T-helper 9 cell (primary cell): ENCODE results near the gene HTR1B.

Experiments used
- DNase-seq: peaks from one replicate; pipeline ENCODE4 v3.0.0-alpha.2; 2020
- total RNA-seq, 2 donors: gene quantifications; one replicate each; lab custom pipeline; 2026; lab: John Stamatoyannopoulos, UW

Gene HTR1B, protein sequence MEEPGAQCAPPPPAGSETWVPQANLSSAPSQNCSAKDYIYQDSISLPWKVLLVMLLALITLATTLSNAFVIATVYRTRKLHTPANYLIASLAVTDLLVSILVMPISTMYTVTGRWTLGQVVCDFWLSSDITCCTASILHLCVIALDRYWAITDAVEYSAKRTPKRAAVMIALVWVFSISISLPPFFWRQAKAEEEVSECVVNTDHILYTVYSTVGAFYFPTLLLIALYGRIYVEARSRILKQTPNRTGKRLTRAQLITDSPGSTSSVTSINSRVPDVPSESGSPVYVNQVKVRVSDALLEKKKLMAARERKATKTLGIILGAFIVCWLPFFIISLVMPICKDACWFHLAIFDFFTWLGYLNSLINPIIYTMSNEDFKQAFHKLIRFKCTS
- 0 reads per million in 2 donors for total RNA-seq

- no peak for DNase-seq
These were observed at the start of gene HTR1B for GRCh38 chr6:77463308-77463860. Gene HTR1B, minus strand, starts transcription at chr6:77463491. Its CDS starts 88 bp downstream, at chr6:77463403.

- DNase-seq, result no peak
These were observed 49.3 kb upstream of the HTR1B start for GRCh38 chr6:77512554-77512953.

GRCh38 chr6:77511860-77512259 is 48.6 kb upstream of the HTR1B start:
- DNase-seq, result no peak

GRCh38 chr6:77502981-77503380 is 39.7 kb upstream of the HTR1B start:
- DNase-seq, result no peak

DNA sequence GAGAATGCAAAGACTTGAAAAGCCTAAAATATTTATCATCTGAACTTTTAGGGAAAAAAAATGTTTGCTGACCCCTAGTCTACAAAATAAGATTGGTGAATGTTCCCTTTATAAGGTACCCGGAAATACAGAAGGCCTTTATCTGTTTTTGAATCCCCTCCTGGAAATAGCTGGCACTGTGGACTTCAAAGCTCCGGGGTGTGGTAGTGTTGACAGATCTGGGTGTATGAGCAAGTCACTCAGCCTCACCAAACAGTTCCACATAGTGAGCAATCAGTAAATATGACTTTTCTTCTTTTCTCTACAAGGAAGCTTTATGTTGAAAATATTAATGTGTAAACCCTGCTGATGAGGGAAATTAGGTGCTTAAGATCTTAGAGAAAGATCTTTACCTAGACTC is 29.2 kb upstream of the HTR1B start:
- DNase-seq, result no peak

GRCh38 chr6:77487808-77488425 is 24.6 kb upstream of the HTR1B start:
- DNase-seq, result no peak

- no peak for DNase-seq
These were observed 19.7 kb upstream of the HTR1B start for GRCh38 chr6:77482981-77483380.

DNA sequence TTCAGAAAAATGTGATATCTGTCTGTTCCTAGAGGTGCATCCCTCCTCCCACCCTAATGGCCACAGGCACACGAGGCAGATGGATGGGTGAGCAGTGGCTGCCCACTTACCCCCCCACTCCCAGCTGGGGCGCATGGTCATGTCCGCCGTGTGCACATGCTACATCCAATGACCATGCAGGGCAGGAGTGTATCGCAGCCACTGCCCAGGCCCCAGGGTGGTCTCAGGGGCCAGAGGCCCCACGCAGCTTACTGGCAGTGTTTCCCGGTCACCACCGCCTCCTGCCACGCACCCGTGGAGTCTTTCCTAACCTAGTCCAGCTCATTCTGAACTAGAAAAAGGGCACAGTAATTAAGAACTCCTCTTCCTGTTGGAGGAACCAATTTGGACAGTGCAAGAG is 11.7 kb upstream of the HTR1B start:
- DNase-seq, result no peak

DNA sequence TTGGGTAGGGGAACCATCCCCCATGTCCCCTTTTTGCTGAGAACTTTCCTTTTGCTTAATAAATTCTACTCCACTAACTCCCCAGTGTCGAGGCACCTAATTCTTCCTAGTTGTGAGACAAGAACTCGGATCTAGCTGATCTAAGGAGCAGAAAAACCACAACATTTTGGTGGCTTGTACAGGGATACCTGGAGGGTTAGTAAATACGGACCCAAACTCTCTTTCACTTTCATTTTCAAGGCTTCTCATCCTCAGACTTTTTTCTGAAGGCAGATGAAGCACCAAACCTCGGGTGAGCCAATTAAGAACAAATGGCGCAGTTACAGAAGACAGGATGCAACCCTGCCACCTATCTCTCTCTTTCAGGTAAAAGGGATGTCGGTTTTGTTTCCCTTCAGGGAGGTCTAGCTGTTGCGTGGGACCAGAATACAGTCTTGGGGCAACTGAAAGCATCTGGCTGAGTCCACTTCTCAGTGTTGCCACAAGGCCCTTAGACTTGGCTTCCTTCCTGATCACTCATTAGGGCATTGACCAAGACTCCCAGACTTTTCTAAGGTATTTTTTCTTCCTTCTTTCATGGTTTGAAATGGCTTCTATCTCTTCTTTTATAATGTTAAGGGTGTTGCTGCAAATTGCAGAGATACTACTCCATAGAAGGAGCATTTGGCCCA is 11.1 kb upstream of the HTR1B start:
- DNase-seq, result no peak

DNA sequence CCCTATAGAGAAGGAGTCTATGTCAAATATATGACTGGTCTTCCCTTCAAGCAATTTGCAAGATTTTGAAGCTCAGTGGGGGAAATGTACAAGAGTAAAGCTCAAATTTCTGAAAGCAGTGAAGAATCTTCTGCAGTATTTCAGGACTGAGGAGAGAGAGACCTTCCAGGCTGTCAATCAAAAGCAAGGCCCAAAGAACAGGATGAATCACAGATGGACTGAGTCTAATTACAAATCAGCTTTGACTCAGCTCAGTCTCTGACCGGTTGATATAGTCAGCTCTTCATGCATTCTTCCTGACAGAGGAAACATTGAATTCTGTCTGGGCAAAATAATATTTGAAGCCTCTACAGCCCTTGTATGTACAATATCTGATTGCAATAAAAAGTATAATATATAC is 7.7 kb upstream of the HTR1B start:
- no peak for DNase-seq

- no peak for DNase-seq
These were observed 5.6 kb upstream of the HTR1B start for GRCh38 chr6:77468939-77469338.

- no peak for DNase-seq
These were observed 3.5 kb upstream of the HTR1B start for GRCh38 chr6:77466451-77467437.

GRCh38 chr6:77466055-77466450 is 2.8 kb upstream of the HTR1B start:
- DNase-seq, result no peak

DNA sequence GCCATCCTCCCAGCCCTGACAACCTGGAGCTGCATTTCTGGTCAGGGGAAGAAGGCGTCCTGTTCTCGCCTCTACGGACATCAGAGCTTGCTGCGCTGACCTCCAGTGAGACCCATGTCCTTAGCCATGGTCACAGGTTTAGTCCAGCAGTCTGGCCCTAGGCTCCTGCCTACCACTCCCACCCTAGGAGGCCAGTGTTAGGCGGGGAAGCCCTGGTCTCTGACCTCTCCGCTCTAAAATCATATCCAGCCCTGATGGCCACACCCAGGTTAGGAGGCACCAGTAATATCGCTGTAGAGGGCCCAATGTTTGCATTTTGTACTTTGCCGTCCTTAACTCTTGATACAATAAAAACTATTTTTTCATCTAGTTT is 1.2 kb upstream of the HTR1B start:
- no peak for DNase-seq

GRCh38 chr6:77463861-77464494 is 687 bp upstream of the HTR1B start:
- no peak for DNase-seq

- DNase-seq, result no peak
These were observed 658 bp downstream of the HTR1B start for GRCh38 chr6:77462359-77463307.

GRCh38 chr6:77461796-77462195 is 1.5 kb downstream of the HTR1B start:
- no peak for DNase-seq

GRCh38 chr6:77458421-77458820 is 4.9 kb downstream of the HTR1B start:
- DNase-seq, result no peak

DNA sequence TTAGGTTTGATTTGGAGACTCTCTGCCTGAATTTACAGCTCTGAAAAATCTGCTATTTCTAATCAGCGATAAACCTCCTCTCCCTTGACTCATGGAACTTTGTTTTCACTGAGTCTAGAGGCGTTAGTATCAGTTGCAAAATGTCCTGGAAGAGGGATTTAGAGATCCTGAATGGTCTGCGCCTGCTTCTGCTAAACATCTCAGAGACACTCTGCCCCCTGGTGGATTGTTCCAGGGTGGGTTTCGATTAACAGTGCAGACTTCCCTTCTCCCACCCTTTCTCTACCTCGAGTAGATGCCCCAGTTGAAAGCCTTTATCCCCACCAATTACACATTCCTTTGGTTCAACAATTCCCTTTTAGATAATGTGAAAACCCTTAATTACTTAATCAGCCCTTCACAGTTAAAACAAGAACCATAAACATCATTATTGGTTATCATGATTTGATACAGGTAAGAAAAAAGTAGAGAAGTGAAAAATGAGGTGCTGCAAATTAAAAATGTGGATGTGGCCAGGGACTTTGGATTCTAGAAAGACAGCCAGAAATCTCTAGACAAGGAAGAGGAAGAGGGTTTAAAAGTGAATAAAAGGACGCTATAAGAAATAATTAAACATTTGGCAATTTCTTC is 5.5 kb downstream of the HTR1B start:
- DNase-seq, result peak; percentile 11
